Measurements from ENCODE around the gene EML2.

The EML2 gene

GRCh38 chr19:45587873-45588272 is 51.3 kb downstream of the EML2 start:
- DNase-seq (ENCODE audit: low spot score) = no peak

DNA sequence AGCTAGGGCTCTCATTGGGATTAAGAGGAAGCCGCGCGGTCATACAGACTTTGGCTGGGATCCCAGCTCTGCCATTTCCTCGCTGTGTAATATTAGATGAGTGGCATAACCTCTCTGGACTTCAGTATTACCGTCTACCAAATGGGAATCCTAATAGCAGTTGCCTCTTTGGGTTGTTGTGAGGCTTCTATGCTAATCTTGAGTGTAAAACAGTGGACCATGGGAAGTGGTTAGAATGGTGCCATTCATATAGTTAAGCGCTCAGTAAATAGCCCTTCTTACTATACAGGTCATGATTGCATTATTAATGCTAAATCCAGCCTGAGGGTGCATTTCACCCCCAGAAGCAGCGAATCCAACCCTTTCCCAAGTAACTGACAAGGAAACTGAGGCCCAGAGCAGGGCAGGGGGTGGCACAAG is 54.0 kb downstream of the EML2 start:
- DNase-seq (ENCODE audit: low spot score) = no peak

- peak; percentile 97 for DNase-seq (ENCODE audit: low spot score)
Observed at GRCh38 chr19:45584332-45585157, 54.7 kb downstream of the EML2 start, which contains the start of gene OPA3. Gene OPA3 (minus strand): TSS chr19:45584802. CDS start chr19:45584764, 38 bp downstream.

DNA sequence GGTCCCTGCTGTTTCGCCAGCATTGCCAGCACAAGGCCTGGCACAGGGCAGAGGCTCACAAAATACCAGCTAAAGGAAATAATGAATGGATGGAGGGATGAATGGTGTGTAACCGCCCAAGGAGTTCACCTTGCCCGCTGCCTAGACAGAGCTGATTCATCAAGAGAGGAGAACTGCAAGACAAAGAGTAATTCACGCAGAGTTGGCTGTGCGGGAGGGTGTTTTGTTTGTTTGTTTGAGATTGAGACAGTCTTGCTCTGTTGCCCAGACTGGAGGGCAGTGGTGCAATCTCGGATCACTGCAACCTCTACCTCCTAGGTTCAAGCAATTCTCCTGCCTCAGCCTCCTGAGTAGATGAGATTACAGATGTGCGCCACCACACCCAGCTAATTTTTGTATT is 57.6 kb downstream of the EML2 start:
- no peak for DNase-seq (ENCODE audit: low spot score)

DNA sequence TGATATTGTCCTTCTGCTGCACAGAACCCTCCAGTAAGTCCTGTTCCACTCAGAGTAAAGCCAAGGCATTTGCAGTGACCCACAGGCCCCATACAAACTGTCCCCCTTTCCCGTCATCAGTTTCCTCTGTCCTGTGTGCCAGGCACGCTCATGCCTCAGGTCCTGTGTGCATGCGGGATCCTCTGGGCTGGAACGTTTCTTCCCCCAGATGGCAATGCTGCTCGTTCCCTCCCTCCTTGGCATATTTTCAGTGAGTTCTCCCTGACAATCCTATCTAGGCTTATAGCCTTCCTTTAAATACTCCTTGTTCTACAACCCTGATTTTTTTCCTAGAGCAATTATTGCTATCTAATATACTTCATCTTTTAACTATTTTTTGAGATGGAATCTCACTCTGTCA is 60.3 kb downstream of the EML2 start:
- no peak for DNase-seq (ENCODE audit: low spot score)

DNA sequence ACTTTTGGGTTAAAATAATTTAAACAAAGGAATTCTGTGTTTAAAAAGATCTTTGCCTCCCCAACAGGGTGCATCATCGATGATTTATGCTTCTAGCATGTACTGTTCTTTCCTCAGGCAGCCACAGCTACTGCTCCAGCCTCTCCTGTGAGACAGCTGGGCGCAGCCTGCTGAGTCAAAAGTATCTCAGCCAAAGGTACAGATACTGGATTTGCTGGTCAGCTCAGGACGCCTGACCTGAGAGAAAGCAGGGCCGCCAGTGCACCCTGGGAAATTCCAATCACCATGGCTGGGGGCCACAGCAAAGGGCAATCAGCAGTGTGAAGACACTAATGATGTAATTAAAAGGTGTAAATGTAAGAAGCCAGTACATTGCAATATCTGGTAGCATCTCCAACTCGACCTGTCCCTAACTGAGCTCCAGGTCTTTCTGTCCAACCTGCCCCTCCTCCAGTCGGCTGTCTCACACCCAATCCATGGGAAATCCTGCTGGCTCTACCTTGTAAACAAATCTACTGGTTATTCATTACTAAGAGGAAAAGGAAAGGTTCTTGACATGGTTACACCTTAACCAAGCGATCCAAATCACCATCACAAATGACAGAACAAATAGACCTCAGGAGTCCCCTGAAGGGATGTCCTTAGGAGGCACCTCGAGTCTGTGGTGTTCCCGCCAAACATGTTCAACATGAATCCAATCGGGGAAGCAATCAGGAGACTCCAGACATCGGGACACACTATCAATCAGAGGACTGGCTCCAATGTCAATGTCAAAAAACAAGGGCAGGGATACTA is 61.9 kb downstream of the EML2 start:
- no peak for DNase-seq (ENCODE audit: low spot score)

DNA sequence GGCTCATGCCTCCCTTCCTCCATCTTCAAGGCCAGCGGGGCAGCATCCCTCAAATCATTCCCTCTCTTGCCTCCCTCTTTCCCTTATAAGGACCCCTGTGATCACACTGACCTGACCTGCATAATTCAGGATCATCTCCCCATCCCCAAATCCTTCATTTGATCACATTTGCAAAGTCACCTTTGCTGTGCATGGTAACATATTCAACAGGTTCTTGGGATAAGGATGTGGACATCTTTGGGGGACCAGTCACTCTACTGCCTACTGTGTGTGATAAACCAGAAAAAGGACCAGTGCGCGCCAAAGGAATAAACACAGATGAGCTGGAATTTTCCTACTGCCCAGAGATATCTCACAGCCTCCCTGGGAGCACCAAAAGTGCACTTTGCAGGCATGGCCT is 62.5 kb downstream of the EML2 start:
- no peak for DNase-seq (ENCODE audit: low spot score)

DNA sequence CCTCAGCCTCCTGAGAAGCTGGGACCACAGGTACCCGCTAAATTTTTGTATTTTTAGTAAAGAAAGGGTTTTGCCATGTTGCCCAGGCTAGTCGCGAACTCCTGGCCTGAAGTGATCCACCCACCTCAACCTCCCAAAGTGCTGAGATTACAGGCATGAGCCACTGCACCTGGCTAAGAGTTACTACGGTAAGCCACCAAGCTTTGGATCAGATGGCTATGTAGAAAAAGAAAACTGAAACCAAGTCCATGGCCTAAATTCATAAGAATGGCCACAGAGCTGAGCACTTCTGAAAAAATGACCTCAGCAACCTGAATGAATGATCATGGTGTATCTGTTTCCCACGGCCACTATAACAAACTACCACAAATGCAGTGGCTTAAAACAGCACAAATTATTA is 64.0 kb downstream of the EML2 start:
- DNase-seq (ENCODE audit: low spot score) = no peak

- DNase-seq (ENCODE audit: low spot score) = no peak
Observed at GRCh38 chr19:45574526-45574925, 64.7 kb downstream of the EML2 start.

- no peak for DNase-seq (ENCODE audit: low spot score)
Observed at GRCh38 chr19:45571457-45572220, 67.6 kb downstream of the EML2 start.

DNA sequence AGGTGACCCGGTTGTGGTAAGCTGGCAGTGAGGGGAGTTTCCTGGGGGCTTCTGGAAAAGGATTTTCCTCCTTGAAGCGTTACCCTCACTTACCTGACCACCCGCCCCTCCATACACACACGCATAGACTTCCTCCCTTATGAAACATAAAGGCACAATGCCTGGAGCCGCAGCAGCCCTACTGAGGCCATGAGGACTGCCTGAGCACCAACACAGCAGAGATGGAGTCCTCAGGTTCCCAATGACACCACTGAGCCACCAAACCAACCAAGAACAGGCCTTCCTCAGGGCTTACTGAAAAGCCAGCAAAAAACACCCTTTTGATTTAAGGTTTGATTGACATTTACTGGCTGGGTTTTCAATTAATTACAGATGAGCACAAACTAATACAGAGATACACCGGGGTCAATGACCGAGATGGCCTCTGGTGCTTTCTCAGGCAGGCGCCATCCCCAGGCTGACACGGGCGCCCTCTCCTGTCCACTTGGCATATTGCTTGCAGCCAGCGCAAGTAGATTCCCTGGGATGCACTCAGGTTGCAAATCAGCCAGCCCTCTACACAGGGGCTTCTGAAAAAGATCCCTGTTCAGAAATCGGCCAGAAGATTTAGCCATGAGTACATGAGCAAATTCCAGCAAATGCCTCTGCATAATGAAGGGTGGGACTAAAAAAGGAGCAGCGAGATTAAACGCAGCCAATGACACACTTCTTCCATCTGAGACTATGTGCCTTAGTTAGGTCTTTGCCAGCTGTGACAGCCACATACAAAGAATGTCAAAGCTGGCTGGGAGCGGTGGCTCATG is 69.4 kb downstream of the EML2 start:
- peak; percentile 84 for DNase-seq (ENCODE audit: low spot score)

- no peak for DNase-seq (ENCODE audit: low spot score)
Observed at GRCh38 chr19:45568732-45569131, 70.5 kb downstream of the EML2 start.

DNA sequence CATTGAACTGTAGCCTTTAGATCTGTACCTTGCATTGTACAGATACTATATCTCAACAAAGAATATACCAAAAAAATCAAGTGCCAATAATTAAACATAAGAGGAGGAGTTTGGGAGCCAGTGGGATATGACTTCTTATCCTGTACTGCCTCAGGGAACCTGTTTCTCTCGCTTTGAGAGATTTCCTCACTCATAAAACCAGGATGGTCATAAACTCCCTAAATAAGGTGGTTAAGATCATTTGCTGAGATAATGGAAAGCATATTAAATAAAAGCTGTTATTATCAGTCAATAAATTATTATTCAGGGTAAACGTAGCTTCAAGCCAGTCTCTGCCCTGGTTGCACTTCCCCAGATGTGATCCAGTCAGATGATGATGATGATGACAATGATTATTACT is 71.6 kb downstream of the EML2 start:
- DNase-seq (ENCODE audit: low spot score) = no peak

DNA sequence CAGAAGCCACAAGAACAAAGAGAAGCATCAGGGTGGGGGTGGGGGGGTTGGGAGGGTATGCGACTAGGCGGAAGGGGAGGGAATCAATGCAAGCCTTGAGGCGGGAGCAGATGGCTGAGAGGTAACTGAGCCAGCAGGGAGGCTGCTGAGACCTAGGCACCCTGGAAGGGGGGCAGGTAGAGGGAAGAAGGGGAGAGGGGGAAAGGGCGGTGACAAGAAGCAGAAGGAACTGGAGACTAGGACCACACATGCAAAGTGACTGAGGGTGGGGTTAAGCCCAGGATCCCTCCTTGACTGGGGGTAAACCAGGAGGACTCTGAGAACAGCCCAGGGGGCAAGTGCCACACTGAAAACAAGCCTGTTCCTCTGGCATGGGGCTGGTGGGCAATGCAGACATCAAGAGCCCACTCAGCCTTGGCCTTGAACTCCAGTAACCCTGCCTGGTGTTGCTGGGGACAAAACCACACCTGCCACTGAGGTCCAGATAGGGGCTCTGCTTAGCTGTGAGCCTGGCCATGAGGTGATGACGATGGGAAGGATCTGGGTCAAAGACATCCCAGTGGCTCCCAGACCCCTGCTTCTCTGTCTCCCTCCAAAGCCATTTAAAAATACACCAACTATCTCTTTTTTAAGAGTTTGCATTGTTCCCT is 74.9 kb downstream of the EML2 start:
- no peak for DNase-seq (ENCODE audit: low spot score)

- DNase-seq (ENCODE audit: low spot score) = no peak
Observed at GRCh38 chr19:45560686-45561085, 78.5 kb downstream of the EML2 start.

- DNase-seq (ENCODE audit: low spot score) = no peak
Observed at GRCh38 chr19:45560038-45560437, 79.2 kb downstream of the EML2 start.

Data from ecto neural progenitor cell (in vitro differentiated cells).